Measurements from ENCODE around the gene TYMS.

The TYMS gene

DNA sequence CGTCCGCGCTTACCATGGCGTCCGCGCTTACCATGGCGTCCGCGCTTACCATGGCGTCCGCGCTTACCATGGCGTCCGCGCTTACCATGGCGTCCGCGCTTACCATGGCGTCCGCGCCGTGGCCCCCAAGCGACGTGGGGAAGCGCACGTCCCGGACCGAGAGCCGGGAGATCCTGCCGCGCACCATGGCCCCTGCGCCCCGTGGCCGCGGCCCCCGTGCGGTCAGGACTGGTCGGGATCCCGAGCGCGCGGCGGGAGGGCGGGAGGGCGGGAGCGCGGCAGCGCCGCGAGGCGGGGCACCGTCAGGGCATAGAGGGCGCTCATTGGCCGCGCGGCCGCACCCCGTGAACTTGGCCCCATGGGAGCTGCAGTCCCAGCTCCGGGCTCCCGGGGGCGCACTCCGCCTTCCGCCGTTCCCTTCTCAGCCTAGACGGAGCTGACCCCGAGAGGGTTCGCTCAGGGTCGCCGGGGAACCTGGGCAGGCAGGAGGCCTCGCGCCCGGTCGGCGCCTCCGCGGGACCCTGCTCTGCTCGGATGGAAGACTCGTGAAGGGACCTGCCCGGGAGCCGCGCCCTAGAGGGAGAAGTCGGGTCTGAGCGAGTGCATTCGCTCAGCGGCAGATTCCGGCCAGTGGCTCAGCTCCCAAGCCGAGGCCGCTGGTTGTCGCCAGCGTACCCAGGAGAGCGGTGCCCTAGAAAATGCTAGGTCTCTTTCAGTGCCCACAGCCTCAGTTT is 55.1 kb downstream of the TYMS start, which contains the start of gene ENOSF1:
TSS of gene ENOSF1 (minus strand) at position 230 of the 734 bp plus-strand sequence. CDS start at position 187, 43 bp downstream.
- DNase-seq (ENCODE audit: low spot score), result peak; percentile 74

DNA sequence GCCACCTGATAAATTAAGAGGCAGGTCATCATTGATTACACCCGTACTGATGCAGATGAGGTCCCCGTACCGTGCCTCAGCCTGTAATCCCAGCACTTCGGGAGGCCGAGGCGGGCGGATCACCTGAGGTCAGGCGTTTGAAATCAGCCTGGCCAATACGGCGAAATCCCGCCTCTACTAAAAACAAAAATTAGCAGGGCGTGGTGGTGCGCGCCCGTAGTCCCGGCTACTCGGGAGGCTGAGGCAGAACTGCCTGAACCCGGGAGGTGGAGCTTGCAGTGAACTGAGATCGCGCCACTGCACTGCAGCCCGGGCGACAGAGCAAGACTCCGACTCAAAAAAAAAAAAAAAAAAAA is 55.7 kb downstream of the TYMS start:
- DNase-seq (ENCODE audit: low spot score), result no peak

DNA sequence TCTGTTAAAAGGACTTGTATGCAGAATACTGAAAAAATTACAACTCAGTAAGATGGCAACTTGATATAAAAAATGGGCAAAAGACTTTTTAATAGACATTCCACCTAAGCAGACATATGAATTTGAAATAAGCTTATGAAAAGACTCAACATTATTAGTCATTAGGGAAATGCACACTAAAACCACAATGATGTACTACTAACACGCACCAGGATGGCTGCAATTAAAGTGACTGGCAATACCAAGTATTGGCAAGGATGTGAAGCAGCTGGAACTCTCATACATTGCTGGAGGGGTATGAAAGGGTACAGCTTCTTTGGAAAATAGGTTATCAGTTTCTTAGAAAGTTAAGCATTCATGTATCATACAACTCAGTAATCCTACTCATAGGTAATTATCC is 58.2 kb downstream of the TYMS start:
- no peak for DNase-seq (ENCODE audit: low spot score)

DNA sequence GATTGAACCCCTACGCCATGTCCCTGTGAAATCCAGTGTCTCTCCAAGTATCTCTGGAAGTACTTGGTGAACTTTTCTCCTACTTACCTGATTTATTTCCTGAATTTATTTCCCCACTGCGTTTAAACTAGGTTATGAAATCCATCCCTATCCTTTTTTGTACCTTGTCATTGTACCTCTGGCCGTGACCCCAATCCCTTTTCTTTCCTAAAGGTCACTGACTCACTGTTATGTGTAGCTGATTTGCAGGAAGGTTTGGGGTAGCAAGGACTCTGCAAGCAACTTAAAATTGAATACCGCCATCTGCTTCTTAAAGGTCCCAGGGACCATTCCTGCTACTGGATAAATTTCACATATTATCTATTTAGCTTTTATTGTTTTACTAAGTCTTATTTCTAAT is 59.5 kb downstream of the TYMS start:
- no peak for DNase-seq (ENCODE audit: low spot score)
